Choroid plexus epithelial cell (primary cell): ENCODE measurements around the gene ARHGAP1.

Source experiments
- DNase-seq: peaks from one replicate; pipeline ENCODE4 v3.0.0-alpha.2; 2010; ENCODE audit warnings: low read depth
- H3K4me3 ChIP-seq: 2 replicates; pipeline ENCODE4 v1.5.1; 2011; ENCODE audit warnings: low read depth, mild to moderate bottlenecking, control low read depth, low read length, moderate library complexity
- TF ChIP-seq, protein P1 (sequence below): conservative IDR thresholded peaks from 2 replicates; pipeline ENCODE4 v1.5.1; 2011; ENCODE audit warnings: low read depth, mild to moderate bottlenecking, control low read depth, inconsistent platforms, low read length, moderate library complexity

Gene ARHGAP1

DNA sequence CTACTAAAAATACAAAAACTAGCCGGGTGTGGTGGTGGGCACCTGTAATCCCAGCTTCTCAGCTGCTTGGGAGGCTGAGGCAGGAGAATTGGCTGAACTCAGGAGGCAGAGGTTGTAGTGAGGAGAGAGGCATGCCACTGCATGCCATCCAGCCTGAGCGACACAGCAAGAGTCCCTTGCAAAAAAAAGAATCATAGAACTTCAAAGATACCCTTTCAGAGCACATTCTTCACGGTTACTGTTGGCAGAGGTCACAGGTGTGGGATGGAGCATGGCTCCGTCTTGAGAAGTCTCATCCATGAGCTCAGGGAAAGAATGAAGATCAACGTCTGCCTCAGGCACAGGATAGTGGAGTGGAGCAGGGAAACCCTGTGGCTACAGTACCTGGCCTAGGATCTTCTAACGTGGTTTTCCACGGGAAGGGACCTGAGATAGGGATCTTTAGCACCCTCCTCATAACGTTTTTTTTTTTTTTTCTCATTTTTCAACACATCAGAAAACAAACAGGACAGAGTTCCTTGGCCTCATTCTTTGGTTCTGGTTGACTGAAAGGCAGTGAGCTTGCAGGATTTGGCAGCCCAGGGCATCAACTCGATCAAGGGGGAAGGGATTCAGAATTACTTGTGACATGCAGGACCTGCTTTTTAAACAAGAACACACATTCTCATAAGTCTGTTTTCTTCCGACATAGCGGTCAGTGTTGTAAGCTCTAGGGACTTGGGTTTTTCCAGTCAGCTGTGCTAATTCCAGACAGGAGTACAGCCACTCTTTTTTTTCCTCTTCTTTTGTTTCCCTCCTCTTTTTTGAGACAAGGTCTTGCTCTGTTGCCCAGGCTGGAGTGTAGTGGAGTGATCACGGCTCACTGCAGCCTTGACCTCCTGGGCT, 41.4 kb upstream of the ARHGAP1 start:
- no peak overlapping the region for H3K4me3 ChIP-seq
- TF ChIP-seq, protein P1, sequence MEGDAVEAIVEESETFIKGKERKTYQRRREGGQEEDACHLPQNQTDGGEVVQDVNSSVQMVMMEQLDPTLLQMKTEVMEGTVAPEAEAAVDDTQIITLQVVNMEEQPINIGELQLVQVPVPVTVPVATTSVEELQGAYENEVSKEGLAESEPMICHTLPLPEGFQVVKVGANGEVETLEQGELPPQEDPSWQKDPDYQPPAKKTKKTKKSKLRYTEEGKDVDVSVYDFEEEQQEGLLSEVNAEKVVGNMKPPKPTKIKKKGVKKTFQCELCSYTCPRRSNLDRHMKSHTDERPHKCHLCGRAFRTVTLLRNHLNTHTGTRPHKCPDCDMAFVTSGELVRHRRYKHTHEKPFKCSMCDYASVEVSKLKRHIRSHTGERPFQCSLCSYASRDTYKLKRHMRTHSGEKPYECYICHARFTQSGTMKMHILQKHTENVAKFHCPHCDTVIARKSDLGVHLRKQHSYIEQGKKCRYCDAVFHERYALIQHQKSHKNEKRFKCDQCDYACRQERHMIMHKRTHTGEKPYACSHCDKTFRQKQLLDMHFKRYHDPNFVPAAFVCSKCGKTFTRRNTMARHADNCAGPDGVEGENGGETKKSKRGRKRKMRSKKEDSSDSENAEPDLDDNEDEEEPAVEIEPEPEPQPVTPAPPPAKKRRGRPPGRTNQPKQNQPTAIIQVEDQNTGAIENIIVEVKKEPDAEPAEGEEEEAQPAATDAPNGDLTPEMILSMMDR = no peak
- no peak for DNase-seq

- H3K4me3 ChIP-seq = no peak overlapping the region
- DNase-seq = no peak
- TF ChIP-seq, protein P1 = no peak
These were observed 38.5 kb upstream of the ARHGAP1 start for GRCh38 chr11:46738887-46739286.

- no peak for DNase-seq
- H3K4me3 ChIP-seq = no peak overlapping the region
- TF ChIP-seq, protein P1 = no peak
These were observed 37.3 kb upstream of the ARHGAP1 start for GRCh38 chr11:46737699-46738098.

- TF ChIP-seq, protein P1 = no peak
- no peak for DNase-seq
- no peak overlapping the region for H3K4me3 ChIP-seq
These were observed 36.2 kb upstream of the ARHGAP1 start for GRCh38 chr11:46736615-46737014.

DNA sequence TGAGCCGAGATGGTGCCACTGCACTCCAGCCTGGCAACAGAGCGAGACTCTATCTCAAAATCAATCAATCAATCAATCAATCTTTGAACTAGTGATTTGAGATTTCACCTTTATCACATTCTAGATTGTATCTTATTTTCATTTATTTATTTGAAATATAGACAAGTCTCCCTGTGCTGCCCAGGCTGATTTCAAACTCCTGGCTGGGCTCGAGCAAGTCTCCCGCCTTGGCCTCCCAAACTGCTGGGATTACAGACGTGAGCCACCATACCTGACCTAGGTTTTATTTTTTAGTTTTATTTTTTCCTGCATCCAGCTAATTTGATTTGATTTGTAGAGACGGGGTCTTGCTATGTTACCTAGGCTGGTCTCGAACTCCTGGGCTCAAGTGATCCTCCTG, 35.7 kb upstream of the ARHGAP1 start:
- H3K4me3 ChIP-seq = no peak overlapping the region
- no peak for DNase-seq
- TF ChIP-seq, protein P1 = no peak

DNA sequence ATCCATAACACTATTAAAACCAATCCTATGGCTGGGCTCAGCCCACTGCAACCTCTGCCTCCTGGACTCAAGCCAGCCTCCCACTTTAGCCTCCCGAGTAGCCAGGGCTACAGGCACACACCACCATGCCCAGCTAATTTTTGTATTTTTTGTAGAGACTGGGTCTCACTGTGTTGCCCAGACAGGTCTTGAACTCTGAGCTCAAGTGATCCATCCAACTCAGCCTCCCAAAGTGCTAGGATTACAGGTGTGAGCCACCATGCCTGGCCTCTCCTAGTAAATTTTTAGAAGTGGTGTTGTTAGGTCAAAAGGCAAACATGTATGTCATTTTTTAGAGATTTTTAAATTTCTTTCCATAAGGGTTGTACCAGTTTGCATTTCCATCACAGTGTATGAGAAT, 32.8 kb upstream of the ARHGAP1 start:
- DNase-seq = no peak
- TF ChIP-seq, protein P1 = no peak
- no peak overlapping the region for H3K4me3 ChIP-seq

GRCh38 chr11:46731545-46731944, 31.1 kb upstream of the ARHGAP1 start:
- no peak for DNase-seq
- H3K4me3 ChIP-seq = no peak overlapping the region
- TF ChIP-seq, protein P1 = no peak
